ENCODE results near the gene ZDHHC18. TPM values are rescaled to one million over a fixed set of nuclear protein-coding genes. Genes with fewer than 3 reads are reported as not detected.
"Not testable (repeated sequence)": the region's sequence is repeated elsewhere in the genome, so short reads cannot be mapped to it uniquely, and the experiment has no call there.

The ZDHHC18 gene
- total and polyA plus RNA-seq, 7 donors, result 7.5 to 19.4 (median 12.3) TPM

DNA sequence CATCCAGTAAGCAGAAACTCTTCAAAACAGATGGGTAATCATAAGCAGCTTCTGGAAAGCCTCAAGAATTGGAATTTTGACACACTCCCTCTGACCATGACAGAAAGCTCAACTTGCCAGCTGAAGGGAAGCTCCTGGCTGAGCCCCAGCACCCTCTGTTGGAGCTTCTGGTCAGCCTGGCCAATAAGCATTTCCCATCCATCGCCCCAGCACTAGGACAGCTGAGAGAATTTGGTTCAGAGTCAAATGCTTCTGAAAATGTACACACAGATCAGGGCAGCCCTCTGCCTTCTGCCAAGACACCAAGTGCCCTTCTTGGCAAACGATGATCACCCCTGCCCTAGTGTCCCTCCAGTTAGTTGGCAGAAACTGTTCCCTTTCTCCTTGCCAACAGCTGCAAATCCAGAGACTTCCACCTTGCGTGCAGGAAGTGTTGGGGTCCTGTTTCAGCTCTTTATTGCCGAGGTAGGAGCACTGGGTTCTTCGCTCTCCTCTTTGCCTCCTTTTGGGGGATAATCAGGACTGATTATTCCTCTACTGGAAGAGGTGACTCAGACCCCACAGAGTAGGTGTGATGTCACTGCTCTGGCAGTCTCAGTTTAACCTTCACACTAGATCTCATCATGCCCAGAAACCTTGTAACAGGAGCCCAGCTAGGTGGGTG is 26.9 kb upstream of the ZDHHC18 start:
- 12 to 49% methylated on average over 5 of the region's 5 CpGs for WGBS, 2 donors
- peak; percentile 94 for DNase-seq
- intact Hi-C loops (cut with DNase I), result no loop called here
- no peaks in the 10 kb centered on the region for H3K9me3 ChIP-seq
- H3K27me3 ChIP-seq, result no peaks in the 10 kb centered on the region
- H3K36me3 ChIP-seq, result peaks cover 0 to 11% (median 6%) of the 10 kb centered on the region in 4 donors
- peak overlapping the region; percentile 69 to 82 (median 78) for H3K27ac ChIP-seq
- H3K4me3 ChIP-seq, result peak overlapping the region in 1 of 4 donors; percentile 5
- peaks cover 0 to 28% (median 23%) of the 10 kb centered on the region in 4 donors for H3K4me1 ChIP-seq
- TF ChIP-seq, protein P1, sequence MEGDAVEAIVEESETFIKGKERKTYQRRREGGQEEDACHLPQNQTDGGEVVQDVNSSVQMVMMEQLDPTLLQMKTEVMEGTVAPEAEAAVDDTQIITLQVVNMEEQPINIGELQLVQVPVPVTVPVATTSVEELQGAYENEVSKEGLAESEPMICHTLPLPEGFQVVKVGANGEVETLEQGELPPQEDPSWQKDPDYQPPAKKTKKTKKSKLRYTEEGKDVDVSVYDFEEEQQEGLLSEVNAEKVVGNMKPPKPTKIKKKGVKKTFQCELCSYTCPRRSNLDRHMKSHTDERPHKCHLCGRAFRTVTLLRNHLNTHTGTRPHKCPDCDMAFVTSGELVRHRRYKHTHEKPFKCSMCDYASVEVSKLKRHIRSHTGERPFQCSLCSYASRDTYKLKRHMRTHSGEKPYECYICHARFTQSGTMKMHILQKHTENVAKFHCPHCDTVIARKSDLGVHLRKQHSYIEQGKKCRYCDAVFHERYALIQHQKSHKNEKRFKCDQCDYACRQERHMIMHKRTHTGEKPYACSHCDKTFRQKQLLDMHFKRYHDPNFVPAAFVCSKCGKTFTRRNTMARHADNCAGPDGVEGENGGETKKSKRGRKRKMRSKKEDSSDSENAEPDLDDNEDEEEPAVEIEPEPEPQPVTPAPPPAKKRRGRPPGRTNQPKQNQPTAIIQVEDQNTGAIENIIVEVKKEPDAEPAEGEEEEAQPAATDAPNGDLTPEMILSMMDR (IDR thresholded peaks at IDR 0.05), result no peak
- TF ChIP-seq POLR2A (IDR thresholded peaks at IDR 0.05) (no peak), POLR2AphosphoS5 (IDR thresholded peaks at IDR 0.05) (peak; percentile 10 to 81 (median 64)), EP300 (IDR thresholded peaks at IDR 0.05) (peak in 1 of 4 donors; percentile 8)

DNA sequence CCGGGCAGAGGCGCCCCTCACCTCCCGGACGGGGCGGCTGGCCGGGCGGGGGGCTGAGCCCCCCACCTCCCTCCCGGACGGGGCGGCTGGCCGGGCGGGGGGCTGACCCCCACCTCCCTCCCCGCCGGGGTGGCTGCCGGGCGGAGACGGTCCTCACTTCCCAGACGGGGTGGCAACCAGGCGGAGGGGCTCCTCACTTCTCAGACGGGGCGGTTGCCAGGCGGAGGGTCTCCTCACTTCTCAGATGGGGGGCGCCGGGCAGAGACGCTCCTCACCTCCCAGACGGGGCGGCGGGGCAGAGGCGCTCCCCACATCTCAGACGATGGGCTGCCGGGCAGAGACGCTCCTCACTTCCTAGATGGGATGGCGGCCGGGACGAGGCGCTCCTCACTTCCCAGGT is 22.6 kb upstream of the ZDHHC18 start:
- 96 to 98% methylated on average over 30 to 32 of the region's 36 CpGs for WGBS, 2 donors
- H3K36me3 ChIP-seq; H3K27ac ChIP-seq; H3K9me3 ChIP-seq; H3K4me3 ChIP-seq; DNase-seq; intact Hi-C loops (cut with DNase I); H3K27me3 ChIP-seq: not testable (repeated sequence)
- peaks cover 0 to 23% (median 19%) of the 10 kb centered on the region in 4 donors for H3K4me1 ChIP-seq

DNA sequence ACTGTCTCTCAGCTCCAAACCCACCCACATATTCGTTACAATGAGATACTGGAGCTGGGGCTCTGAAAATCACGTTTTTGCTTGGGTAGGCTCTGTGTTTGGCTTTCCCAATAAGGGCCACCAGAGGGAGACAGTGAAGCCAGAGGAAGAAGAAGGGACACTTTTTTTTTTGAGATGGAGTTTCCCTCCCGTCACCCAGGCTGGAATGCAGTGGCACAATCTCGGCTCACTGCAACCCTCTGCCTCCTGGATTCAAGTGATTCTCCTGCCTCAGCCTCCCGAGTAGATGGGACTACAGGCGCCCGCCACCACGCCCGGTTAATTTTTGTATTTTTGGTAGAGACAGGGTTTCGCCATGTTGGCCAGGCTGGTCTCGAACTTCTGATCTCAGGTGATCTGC is 16.4 kb upstream of the ZDHHC18 start:
- TF ChIP-seq, protein P1 (IDR thresholded peaks at IDR 0.05), result peak; percentile 42 to 72 (median 64)
- 53 to 59% methylated on average over 11 of the region's 11 CpGs for WGBS, 2 donors
- peak; percentile 73 for DNase-seq
- not testable (repeated sequence) for H3K4me3 ChIP-seq, H3K27me3 ChIP-seq, H3K4me1 ChIP-seq, H3K9me3 ChIP-seq, H3K27ac ChIP-seq, H3K36me3 ChIP-seq
- intact Hi-C loops (cut with DNase I), result loop anchor here (2.0 kb wide), 1 partner anchor 67 kb away; no protein-coding TSS in a partner anchor

DNA sequence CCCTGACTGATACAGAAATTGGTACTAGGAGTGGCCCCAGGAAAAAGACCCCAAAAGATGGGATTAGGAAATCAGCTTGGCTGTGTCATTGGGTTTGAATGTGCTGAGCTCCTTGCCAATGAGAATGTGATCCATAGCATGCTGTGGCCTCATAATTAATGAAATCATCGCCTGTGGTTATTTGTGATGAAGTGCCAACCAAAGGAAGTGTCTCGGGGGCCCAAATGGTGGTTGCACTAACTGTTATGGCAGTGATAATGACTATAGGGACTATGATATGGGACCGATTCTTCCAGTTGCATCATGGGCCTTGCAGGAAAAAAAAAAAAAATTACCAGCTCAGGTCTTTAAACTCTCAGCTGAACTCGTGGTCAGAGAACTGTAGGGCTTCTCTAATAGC is 15.4 kb upstream of the ZDHHC18 start:
- whole genome bisulfite sequencing, 2 donors, result 73 to 80% methylated on average over 4 of the region's 4 CpGs
- no peaks in the 10 kb centered on the region for H3K9me3 ChIP-seq
- H3K4me1 ChIP-seq, result peaks cover 0 to 3% (median 0%) of the 10 kb centered on the region in 4 donors
- no peaks in the 10 kb centered on the region for H3K27me3 ChIP-seq
- no peak overlapping the region for H3K4me3 ChIP-seq
- TF ChIP-seq EP300 (IDR thresholded peaks at IDR 0.05) (no peak), POLR2AphosphoS5 (IDR thresholded peaks at IDR 0.05) (no peak), POLR2A (IDR thresholded peaks at IDR 0.05) (no peak)
- TF ChIP-seq, protein P1 (IDR thresholded peaks at IDR 0.05), result no peak
- H3K36me3 ChIP-seq, result no peaks in the 10 kb centered on the region
- DNase-seq, result no peak
- H3K27ac ChIP-seq, result no peak overlapping the region
- intact Hi-C loops (cut with DNase I), result loop anchor here (2.0 kb wide), 1 partner anchor 66 kb away; no protein-coding TSS in a partner anchor

DNA sequence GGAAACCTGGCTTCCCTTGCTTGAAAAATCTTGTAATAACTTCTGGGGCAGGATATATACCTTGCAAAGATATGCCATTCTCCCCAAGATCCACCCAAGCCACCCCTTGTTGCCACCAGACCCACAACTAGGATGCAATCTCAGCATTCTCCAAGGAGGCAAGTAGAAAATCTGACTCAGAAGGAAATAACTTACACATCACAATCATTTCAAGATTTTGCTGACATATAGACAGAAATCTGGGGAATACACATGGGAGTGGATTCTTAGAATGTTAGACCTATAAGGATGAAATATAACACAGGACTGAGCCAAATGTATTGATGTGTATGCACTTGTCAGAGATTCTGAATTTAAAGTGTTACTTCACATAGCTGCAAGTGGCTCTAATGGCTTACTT is 14.8 kb upstream of the ZDHHC18 start:
- Histone ChIP-seq H3K36me3 (no peaks in the 10 kb centered on the region), H3K9me3 (no peaks in the 10 kb centered on the region), H3K27ac (no peak overlapping the region), H3K4me3 (no peak overlapping the region), H3K27me3 (no peaks in the 10 kb centered on the region), H3K4me1 (peaks cover 0 to 3% (median 0%) of the 10 kb centered on the region in 4 donors)
- DNase-seq, result no peak
- intact Hi-C loops (cut with DNase I), result loop anchor here (2.0 kb wide), 1 partner anchor 65 kb away; no protein-coding TSS in a partner anchor
- TF ChIP-seq POLR2AphosphoS5 (IDR thresholded peaks at IDR 0.05) (no peak), EP300 (IDR thresholded peaks at IDR 0.05) (no peak), POLR2A (IDR thresholded peaks at IDR 0.05) (no peak)
- TF ChIP-seq, protein P1 (IDR thresholded peaks at IDR 0.05), result no peak
